Endothelial cell of hepatic sinusoid (primary cell): ENCODE results near the gene GALNT12.

Experiments used
- in situ Hi-C: cut with HindIII; loops from 2 replicates; pipeline ENCODE4 v1.10.0; 2017; ENCODE audit warnings: low sequenced_read_pairs

The GALNT12 gene

DNA sequence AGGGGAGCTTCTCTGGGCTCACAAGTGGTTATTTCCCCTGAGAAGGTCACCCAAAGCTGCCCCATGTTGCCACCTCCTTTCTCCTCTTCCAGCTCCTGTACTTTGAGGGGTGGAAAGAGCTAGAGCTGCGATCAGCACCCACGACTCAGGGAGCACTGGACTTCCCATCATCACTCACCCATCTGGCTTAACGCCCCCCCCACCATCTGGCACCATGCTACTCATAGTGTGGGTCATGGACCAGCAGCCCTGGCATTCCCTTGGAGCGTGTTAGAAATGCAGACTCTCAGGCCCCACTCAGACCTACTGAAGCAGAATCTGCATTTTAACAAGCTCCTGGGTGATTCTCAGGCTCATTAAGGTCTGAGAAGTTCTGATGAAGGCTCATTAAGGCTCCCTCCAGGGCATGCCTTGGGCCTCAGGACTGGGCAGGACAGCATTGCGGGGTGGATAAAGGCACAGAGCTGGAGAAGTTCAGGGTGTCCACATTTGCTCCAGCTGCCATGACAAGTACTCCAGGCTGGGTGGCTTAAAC, 67.3 kb downstream of the GALNT12 start:
- in situ Hi-C loops = loop anchor here (5.0 to 10.0 kb wide), 3 partner anchors 33 to 120 kb away; no protein-coding TSS in a partner anchor

DNA sequence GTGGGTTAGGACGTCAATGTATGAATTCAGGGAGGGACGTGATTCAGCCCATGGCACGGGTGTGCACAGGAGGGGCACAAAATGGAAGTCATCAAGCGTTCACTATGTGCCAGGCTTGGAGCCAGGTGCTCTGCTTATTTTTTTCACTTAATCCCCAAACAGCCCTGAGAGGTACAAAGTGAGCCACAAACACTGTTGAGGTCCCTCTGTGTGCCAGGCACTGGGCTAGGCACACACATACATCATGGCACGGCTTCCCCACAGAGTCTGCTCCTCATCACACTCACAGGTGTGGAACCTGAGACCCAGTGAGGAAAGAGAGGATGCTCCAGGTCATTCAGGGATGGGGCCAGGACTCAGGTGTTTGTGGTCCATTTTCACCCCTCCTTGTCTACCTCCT, 68.1 kb downstream of the GALNT12 start:
- in situ Hi-C loops = loop anchor here (10.0 kb wide), 1 partner anchor 119 kb away; no protein-coding TSS in a partner anchor

DNA sequence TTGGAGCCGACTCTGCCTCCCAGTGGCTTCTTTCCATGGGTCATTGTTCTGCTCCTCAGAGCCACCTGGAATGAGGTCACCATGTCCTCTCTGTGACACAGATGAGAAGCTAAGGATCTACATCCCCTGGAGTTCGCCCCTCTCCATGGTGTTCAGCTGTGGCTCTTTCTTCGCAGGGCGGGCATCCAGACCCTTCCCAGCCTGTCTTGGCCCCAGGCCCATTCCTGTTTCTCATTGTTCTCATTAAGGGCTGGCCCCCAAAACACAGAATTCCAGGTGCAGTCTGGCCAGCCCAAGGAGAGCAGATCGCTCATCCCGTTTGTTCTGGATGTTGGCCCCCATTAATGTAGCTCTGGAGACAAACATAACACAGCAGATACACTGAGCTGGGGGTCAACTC, 69.8 kb downstream of the GALNT12 start:
- in situ Hi-C loops = loop anchor here (10.0 kb wide), 1 partner anchor 117 kb away; no protein-coding TSS in a partner anchor

DNA sequence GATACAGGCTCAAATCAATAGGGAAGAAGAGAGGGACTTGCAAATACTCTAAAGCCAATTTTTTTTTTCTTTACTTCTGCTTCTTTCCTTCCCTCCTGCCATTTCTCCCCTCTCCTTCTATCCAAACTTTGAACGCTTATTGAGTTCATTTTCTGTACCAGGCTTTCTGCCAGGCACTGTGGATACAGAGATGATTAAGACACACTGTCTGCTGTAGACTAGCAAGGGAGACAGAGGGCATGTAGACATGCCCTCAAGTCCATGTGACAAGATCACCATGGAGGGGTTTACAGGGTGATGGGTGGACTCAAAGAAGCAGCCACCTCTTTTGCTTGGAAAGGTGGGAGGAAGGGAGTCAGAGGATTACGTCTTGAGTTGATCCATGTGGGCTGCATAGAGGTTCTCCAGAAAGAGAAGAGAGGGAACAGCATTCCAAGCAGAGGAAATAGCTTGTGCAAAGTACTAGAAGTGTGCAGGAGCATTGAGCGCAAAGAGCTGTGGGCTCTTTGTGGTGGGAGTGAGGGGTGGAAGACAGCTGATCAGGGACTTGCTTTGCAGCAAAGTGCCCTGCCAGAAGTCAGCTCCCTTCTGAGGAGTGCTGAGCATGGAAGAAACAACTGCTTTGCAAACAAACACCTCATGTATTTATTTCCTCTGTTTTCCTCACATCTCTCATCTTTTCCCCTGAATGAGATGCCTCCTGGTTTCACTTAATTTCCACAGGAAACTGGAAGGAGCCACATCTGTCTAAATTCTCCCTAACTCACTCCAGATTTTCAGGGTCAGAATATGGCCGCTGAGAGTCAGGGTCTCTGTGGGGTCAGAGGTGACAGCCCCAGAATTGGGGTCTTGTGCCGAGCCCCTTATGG, 71.9 kb downstream of the GALNT12 start:
- in situ Hi-C loops = loop anchor here (10.0 kb wide), 1 partner anchor 115 kb away; no protein-coding TSS in a partner anchor

DNA sequence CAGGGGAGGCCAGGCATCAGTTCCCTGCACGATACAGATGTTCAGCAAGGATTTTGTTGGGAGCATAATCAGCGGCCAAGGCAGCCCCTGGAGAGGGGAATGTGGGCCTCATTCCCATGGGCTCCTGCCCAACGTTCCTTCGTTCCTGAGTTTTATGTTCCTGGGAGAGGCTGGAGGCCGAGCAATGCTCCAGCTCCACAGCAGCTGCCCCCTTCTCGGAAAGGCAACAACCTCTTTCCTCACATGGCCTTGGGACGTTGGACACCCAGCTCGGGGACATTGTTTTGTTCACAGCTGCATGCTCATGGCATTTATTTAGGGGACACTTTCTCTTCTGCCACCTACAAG, 72.5 kb downstream of the GALNT12 start:
- in situ Hi-C loops = loop anchor here (10.0 kb wide), 1 partner anchor 115 kb away; no protein-coding TSS in a partner anchor

DNA sequence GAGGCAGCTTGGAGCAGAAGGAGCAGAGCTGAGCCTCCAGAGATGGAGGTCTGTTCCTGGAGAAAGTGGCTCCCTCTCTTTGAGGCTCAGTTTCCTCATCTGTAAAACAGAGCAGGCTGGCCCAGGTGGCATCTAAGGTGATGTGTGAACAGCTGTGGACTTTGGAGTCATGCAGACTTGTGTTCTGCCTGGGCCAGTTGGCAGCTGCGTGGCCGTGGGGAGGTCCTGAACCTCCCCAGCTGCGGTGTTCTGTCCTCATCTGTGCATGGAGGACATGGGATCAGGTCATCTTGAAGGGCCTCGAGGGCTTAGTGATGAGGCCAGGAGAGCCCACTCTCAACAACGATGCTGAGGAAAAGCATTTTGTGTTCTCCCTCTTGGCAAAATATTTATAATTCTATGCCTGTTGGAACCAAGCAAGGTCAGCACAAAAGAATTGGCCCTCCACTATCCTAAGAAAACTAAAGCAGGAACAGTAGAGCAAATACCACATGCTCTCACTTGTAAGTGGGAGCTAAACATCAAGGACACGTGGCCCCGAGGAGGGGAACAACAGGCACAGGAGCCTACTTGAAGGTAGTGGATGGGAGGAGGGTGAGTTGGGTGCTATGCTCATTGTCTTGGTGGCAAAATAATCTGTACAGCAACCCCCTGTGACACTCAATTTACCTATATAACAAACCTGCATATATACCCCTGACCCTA, 73.0 kb downstream of the GALNT12 start:
- in situ Hi-C loops = no loop called here

DNA sequence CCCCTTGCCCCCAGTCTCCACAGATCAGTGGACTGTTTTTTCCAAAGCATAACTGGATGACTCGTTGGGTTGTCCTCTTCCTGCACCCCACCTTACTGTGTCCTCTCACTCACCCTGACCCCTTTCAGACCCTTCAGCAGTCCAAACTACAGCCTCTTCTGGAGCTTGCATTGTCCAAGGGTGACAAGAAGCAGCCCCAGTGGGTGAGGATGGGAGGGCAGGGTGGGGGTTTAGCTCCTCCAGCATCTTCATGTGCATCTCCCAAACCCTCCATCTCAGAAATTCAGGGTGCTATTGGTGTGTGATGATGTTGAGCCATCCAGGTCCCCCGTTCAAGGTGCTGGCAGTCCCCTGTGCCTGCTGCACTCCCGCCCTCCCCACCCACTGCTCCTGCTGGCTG, 73.9 kb downstream of the GALNT12 start:
- in situ Hi-C loops = no loop called here

DNA sequence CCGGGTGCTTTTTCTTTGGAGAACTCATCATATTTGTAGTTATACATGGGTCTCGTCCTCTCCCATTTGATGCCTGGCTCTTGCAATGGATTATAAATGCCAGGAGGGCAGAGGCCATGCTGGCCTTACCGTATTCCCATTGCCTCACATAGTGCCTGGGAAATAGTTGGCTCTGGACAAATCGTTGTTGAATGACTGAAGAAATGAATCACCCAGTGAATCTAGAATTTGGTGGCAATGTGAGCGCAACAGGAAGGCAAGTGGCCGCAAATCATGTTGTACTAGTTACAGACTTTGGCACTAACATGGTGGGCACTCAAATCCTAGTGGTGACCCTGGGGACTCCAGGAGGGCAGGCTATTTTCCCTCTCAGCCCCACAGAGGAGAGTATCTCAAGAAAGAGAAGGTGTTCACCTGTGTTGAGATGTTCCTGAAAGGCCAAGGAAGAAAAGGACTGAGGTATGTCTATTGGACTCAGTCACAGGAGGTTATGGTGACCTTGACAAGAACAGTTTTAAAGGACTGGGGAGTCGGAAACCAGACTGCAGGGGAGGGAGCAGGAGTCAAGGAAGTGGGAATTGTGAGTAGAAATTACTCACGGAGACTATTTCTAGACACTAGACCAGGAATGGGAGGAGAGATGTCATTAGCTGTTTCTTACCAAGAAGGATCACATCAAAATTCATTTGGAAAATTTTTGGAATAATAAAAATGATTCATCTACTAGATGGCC, 74.5 kb downstream of the GALNT12 start:
- in situ Hi-C loops = no loop called here

DNA sequence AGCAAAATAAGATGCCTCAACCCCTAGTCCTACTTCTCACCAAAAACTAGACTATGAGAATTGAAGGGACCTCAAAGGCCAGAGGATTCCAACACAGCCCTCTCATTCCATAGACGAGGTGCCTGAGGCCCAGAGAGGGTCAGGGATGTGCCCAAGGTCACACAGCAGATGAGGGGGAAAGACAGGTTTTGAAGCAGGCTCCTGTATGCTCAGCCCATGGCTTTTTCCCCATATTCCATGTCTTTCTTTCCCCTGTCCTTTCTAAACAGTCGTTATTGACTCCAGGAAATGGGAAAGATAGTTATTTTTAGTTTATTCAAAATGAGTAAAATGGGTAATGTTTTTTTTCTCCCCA, 75.1 kb downstream of the GALNT12 start:
- in situ Hi-C loops = no loop called here

DNA sequence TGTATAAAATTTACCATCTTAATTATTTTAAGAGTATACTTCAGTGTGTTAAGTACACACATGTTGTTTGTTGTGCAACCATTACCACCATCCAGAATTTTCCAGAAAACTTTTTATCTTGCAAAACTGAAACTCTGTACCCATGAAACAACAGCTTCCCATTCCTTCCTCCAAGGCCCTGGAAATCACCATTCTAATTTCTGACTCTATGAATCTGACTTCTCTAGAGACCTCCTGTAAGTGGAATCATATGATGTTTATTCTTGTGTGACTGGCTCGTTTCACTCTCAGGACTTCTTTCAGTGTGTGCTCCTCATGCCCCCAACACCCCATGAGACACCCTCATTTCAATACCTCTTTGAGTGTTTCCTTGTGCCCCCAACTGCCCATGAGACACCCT, 75.8 kb downstream of the GALNT12 start:
- in situ Hi-C loops = no loop called here

DNA sequence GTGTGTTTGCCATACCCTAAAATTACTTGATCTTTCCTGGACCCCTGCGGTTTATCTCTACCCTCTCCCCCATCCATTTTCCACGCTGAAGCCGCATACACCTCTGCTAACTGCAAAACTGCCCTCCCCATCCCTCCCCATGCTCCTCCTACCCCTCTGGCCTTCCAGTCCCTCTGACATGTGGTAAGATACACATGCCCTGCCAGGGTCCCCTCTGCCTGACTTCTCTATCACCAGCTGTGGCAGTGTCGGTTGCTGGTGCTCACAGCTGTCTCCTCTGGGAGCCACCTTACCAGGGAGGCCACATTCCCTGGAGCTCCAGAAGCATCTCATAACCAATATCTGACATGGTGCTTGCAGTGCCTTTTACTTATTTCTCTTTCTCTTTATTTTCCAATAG, 77.4 kb downstream of the GALNT12 start:
- in situ Hi-C loops = no loop called here

DNA sequence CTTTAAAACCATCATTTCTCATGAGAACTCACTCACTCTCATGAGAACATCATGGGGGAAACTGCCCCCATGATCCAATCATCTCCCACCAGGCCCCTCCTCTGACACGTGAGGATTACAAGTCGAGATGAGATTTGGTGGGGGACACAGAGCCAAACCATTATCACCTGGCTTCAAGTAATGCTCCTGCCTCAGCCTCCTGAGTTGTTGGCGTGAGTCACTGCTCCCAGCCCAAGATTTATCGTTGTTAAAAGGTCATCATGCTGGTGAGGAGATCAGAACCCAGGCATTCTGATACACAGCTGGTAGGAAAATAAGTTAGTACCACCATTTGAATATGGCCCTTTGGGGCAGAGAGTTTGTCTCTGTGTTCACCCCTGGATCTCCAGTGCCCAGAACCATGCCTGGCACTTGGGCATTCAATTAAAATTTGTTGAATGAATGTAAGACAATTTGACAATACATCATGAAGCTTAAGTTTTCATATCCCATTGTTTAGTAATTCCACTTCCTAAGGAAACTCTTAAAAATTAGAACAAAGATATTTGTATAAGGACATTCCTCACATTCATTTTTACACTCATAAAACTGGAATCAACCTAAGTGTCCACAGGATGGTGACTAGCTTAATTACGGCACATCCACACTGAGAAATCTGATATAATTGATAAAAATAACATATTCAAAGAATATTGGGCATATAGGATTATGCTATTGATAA, 78.3 kb downstream of the GALNT12 start:
- in situ Hi-C loops = no loop called here

DNA sequence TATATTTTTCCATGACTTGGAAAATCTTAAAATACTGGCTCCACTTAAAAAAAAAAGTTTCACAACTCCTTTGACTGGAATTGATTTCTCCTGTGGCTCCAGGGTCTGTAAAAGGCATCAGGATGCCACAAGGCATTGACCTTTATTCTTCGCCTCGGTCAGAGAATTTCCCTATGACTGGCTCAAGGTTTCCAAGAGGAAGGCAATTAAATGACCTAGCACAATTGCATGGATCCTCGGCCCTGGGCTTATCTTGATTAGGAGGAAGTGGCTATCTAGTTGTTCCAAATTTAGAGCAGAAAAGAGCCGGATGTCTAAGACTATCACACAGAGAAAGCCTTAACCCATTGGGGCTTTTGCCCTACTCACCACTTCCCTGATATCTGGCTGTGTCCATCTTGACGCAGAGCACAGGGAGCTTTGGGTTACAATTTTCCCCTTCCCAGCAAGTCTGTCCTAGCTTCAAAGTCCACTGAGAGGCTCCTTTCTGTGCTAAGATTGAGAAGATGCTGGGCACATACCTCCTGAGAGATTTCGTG, 79.3 kb downstream of the GALNT12 start:
- in situ Hi-C loops = no loop called here

DNA sequence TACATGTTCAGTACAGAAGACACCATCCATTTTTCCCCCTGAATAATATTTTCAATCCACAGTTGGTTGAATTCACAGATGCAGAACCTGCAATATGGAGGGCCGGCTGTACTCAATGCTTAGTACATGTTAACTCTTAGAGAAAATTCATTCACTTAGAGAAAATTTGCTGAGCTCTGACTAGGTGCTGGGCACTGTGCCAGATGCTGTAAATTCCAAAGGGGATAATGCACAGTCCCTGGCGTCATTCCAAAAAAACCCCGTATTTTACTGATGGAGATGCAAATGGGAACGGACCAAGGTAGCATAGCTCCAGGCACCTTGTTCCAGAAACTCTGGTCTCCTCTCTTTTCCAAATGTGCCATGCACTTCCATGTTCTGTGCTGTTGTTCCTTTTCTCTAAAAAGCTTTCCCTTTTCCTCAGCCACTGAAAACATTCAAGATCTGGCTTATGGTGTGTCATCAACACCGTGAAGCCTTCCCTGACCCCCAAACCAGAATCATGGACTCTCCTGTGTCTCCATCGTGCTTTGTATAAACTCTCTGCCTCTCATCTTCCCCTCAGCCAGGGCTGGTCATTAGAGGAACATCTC, 80.5 kb downstream of the GALNT12 start:
- in situ Hi-C loops = no loop called here

DNA sequence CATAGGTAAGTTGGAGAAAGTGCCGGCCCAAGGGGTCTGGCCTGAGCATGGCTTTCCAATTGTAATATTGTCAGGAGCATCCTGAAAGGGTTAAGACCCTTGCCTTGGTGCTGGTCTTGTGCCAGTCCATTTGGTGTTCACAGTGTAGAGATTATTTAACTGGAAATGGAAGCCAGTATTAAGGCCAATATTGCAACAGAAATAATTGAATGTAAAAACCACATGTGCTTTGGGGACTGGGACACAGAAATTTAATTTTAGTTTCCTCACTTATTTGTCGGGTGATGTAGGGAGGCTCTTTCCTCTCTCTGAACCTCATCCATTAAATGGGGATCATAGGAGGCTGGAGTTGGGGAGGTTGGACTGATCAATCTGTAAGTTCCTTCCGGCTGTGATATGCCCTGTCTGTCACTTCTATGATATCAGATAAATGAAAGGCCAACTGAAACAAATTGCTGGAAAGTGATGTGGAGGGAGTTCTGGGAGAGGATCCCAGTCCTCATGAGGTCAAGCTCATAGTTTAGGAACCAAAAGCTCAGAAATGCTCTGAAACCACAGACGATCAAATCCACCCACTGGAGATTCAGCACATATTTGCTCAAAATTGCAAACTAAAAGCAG, 81.4 kb downstream of the GALNT12 start:
- in situ Hi-C loops = no loop called here

DNA sequence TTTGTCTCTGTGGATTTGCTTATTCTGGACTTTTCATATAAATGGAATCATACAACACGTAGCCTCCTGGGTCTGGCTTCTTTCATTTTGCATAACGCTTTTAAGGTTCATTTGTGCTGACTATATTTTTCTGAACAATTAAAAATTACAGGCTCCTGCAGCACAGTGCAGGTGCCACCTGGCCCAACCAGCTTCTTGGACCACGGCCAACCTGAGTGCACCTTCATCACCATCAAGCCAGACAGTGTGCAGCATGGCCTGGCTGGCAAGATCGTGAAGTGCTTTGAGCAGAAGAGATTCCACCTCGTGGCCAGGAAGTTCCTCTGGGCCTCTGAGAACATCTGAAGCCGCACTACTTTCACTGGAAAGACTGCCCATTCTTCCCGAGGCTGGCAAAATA, 82.8 kb downstream of the GALNT12 start:
- in situ Hi-C loops = no loop called here

DNA sequence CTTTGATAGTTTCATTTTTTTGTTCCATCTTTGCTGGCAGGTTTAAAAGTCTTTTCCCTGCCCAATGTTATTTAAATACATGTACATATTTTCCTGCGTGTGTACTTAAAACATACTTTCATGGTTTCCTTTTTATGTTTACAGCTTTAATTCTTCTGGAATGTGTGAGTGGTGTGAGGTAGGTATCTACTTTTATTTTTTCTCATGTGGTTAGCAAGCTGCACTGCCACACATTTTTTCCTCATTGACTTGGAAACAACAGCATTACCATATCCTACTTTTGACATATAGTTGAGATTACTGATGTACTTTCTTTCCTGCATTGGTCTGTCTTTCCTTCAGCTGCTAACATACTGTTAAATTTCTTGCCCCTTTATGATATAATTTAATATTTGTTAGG, 84.8 kb downstream of the GALNT12 start:
- in situ Hi-C loops = no loop called here

DNA sequence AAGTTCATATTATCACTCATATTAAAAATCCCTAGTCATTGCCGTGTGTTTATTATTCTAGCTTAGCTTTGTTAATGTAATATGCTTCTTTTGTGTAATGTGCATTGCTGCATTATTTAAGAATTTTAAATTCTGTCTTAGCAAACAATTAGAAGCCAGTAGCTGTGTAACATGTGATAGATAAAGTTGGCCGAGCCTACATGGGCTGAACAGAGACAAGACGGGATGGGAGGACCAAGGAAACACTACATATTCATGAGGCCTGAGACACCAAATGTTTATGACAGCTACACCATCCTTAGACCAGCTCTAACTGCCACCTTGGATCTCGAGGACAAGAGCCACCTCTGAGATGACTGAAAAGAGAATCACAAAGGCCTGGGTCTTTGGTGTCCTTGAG, 85.2 kb downstream of the GALNT12 start:
- in situ Hi-C loops = no loop called here

DNA sequence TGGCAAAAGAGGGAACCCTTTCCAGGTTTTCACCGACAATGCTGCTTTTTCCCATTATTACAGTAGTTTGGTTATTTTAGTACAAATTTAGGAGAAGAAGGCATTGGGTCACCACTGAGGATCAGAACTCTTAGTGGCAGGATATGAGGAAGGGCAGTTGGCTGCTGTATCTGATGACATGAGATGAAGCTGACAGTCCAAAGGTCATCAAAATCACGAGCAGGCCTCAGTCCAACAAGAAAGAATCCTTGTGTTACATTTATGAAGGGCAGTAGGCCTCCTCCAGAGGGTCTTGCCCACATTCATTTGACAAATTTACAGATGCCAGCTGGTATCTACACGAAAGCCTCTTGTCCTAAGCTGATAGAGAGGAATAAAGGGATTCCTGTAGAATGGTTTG, 86.7 kb downstream of the GALNT12 start:
- in situ Hi-C loops = no loop called here
